Kidney (tissue), 14 donors: Measurements from ENCODE around the gene KARS1. TPM values are rescaled to one million over a fixed set of nuclear protein-coding genes. Genes with fewer than 3 reads are reported as not detected.

Experiments
- DNase-seq, 5 donors: peaks; one replicate each; pipeline ENCODE4 v3.0.0-alpha.2; 2013 to 2020
- FAIRE-seq: peaks from 2 replicates; lab custom pipeline; 2012; peaks lifted over from hg19 to GRCh38; lab: Jason Lieb, UNC
- H3K27ac ChIP-seq, 2 donors: one replicate each; pipeline ENCODE4 v1.7.0; 2013; ENCODE audit warnings: low read depth in 2 of 2, low read length in 2 of 2, inconsistent platforms in 1 of 2
- H3K27me3 ChIP-seq: one replicate; pipeline ENCODE4 v1.7.1; 2013; ENCODE audit warnings: low read length, inconsistent platforms; ENCODE audit not compliant: control insufficient read depth, insufficient read depth
- H3K36me3 ChIP-seq, 3 donors: one replicate each; pipeline versions ENCODE4 v1.7.0 to v1.7.1; 2013; ENCODE audit warnings: low read length in 3 of 3, control low read depth in 1 of 3, inconsistent platforms in 1 of 3; ENCODE audit not compliant: insufficient read depth in 3 of 3, control insufficient read depth in 2 of 3
- H3K4me1 ChIP-seq, 3 donors: one replicate each; pipeline versions ENCODE4 v1.7.0 to v1.7.1; 2013; ENCODE audit warnings: low read length in 3 of 3, inconsistent platforms in 1 of 3, low read depth in 1 of 3; ENCODE audit not compliant: control insufficient read depth in 2 of 3, insufficient read depth in 2 of 3
- H3K4me3 ChIP-seq, 3 donors: one replicate each; pipeline versions ENCODE4 v1.7.0 to v1.8.1; 2013; ENCODE audit warnings: low read length in 3 of 3, control low read depth in 1 of 3, inconsistent platforms in 1 of 3
- H3K9ac ChIP-seq, 3 donors: one replicate each; pipeline versions ENCODE4 v1.7.0 to v1.7.1; 2013; ENCODE audit warnings: low read length in 3 of 3, control low read depth in 1 of 3, inconsistent platforms in 1 of 3
- H3K9me3 ChIP-seq, 3 donors: one replicate each; pipeline versions ENCODE4 v1.7.0 to v1.7.1; 2013; ENCODE audit warnings: low read length in 3 of 3, control low read depth in 1 of 3, inconsistent platforms in 1 of 3; ENCODE audit not compliant: control insufficient read depth in 2 of 3, insufficient read depth in 1 of 3
- CTCF ChIP-seq: IDR thresholded peaks from 3 replicates; pipeline ENCODE4 v1.5.1; 2012; ENCODE audit warnings: mild to moderate bottlenecking, moderate library complexity, borderline replicate concordance; ENCODE audit not compliant: insufficient read depth; ENCODE audit errors: extremely low read depth
- intact Hi-C: fragments of 100-400 bp; cut with DNase I; formaldehyde crosslinking; loops from one replicate; pipeline ENCODE4 v1.11.1; 2022
- polyA plus RNA-seq: library from polyadenylated mRNA; stranded (reverse); fragments of 350-450 nt; fragmentation: Illumina TruSeq; extraction: RNeasy Lipid Tissue Mini Kit (QIAGEN cat#74804); gene quantifications from one replicate; pipeline ENCODE4 v1.2.3, GENCODE V29; 2014; ENCODE audit warnings: low read depth, low replicate concordance; ENCODE audit not compliant: insufficient read depth
- total RNA-seq: library from RNA; stranded (reverse); fragmentation: NEBNext Ultra II Directional; extraction: Animal tissue kit (Norgen Biotek cat#: 25700); gene quantifications from one replicate; pipeline ENCODE4 v1.2.1, GENCODE V29; 2021
- donor health status: control.
- donor health status: control.
- donor health status: control.
- donor health status: control.
- donor health status: control.
- donor health status: DM: yes; HTN: yes; CAD: no.
- donor health status: Normal renal cell carcinoma (clear cell type).

Gene KARS1
- total and polyA plus RNA-seq, 2 donors from 2014 or later: 97.4 to 104 TPM

- H3K9me3 ChIP-seq: no peaks in the 10 kb centered on the region
- H3K36me3 ChIP-seq: peaks cover 19 to 53% (median 46%) of the 10 kb centered on the region in 3 donors
- intact Hi-C loops: no loop called here
- no peak overlapping the region for H3K9ac ChIP-seq
- FAIRE-seq: no peak
- H3K4me3 ChIP-seq: no peak overlapping the region
- H3K27me3 ChIP-seq: no peaks in the 10 kb centered on the region
- DNase-seq: no peak
- no peaks in the 10 kb centered on the region for H3K4me1 ChIP-seq
- TF ChIP-seq CTCF: no peak
- H3K27ac ChIP-seq: no peak overlapping the region
Measured at GRCh38 chr16:75628351-75628750, 19.1 kb downstream of the KARS1 start.

GRCh38 chr16:75627851-75628250, 19.6 kb downstream of the KARS1 start:
- Histone ChIP-seq H3K27me3 (no peaks in the 10 kb centered on the region), H3K27ac (no peak overlapping the region), H3K36me3 (peaks cover 19 to 48% (median 45%) of the 10 kb centered on the region in 3 donors), H3K9me3 (no peaks in the 10 kb centered on the region), H3K4me1 (no peaks in the 10 kb centered on the region), H3K9ac (no peak overlapping the region), H3K4me3 (no peak overlapping the region)
- no peak for FAIRE-seq
- DNase-seq: no peak
- intact Hi-C loops: no loop called here
- TF ChIP-seq CTCF: no peak

- Histone ChIP-seq H3K27me3 (no peaks in the 10 kb centered on the region), H3K9me3 (no peaks in the 10 kb centered on the region), H3K4me3 (no peak overlapping the region), H3K4me1 (peaks cover 0 to 6% (median 3%) of the 10 kb centered on the region in 3 donors), H3K27ac (no peak overlapping the region), H3K9ac (no peak overlapping the region), H3K36me3 (peaks cover 19 to 44% (median 39%) of the 10 kb centered on the region in 3 donors)
- FAIRE-seq (no peak), DNase-seq (no peak)
- intact Hi-C loops: no loop called here
- TF ChIP-seq CTCF: no peak
Measured at GRCh38 chr16:75626806-75627205, 20.7 kb downstream of the KARS1 start.

GRCh38 chr16:75624921-75625334, 22.5 kb downstream of the KARS1 start:
- no peaks in the 10 kb centered on the region for H3K9me3 ChIP-seq
- no peak for TF ChIP-seq CTCF
- no peak overlapping the region for H3K9ac ChIP-seq
- H3K27me3 ChIP-seq: no peaks in the 10 kb centered on the region
- H3K27ac ChIP-seq: no peak overlapping the region
- FAIRE-seq: no peak
- peaks cover 0 to 6% (median 3%) of the 10 kb centered on the region in 3 donors for H3K4me1 ChIP-seq
- DNase-seq: no peak
- no peak overlapping the region for H3K4me3 ChIP-seq
- intact Hi-C loops: no loop called here
- H3K36me3 ChIP-seq: peaks cover 14 to 35% (median 31%) of the 10 kb centered on the region in 3 donors
